GM18868 (cell line): ENCODE results near the gene CD7.
"Not testable (repeated sequence)": the region's sequence is repeated elsewhere in the genome, so short reads cannot be mapped to it uniquely, and the experiment has no call there.

Experiments
- ATAC-seq: cut with Tn5 transposase; IDR thresholded peaks from one replicate; pipeline ENCODE4 v1.9.1; 2021; ENCODE audit warnings: mild to moderate bottlenecking, moderate library complexity; ENCODE audit not compliant: unreplicated experiment

The CD7 gene

GRCh38 chr17:82317394-82318168, at the start of gene CD7:
TSS of gene CD7 (minus strand) at chr17:82317608. CDS start at chr17:82317495, 113 bp downstream.
- ATAC-seq, result no peak

DNA sequence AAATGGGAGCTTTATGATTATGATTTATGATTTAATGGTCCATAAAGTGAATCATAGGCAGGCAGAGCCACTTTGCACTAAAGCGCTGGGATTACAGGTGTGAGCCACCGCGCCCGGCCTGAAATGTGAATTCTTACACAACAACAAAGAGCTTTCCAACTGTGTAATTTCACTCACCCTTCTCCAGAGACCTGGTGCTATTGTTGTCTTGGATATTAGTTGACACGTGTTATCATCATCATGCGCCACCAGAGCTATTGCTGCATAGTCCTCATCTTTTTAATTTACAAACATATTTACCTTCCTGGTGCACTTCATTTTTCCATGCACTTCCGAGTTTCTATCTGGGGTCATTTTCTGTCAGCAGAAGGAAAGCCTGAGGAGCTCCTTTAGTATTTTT, 49.3 kb upstream of the CD7 start:
- no peak for ATAC-seq

DNA sequence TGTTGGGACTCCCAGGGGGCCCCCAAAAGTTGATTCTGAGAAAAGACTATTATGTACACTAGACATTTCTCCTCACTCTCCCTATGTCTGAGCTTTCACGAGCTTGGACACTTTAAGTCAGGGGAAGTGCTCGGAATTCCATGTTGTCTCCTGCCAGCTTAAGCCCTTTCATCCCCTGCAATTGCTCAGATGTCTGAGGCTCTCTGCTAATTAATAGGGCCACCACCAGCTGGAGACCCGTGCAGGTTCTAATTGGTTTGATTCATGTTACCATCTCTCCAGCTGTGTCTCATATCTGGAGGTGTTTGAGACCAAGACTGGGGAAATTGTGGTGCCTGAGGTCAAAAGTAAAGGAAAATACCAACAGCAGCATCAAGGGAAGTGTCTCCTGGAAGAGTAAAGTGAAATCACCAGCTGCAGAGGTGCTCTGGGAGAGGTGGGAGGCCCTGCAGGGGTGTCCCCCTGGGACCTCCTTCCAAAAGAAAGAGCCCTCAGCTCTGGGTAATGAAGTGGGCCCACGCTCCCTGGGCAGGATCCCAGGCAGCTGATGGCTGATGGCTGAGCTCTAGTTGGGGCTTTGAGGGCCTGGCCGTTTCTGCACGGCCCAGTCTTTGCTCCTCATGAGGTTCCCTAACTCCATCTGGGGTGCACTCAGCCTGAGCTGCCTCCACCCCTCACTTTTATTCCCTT, 48.3 kb upstream of the CD7 start:
- no peak for ATAC-seq

DNA sequence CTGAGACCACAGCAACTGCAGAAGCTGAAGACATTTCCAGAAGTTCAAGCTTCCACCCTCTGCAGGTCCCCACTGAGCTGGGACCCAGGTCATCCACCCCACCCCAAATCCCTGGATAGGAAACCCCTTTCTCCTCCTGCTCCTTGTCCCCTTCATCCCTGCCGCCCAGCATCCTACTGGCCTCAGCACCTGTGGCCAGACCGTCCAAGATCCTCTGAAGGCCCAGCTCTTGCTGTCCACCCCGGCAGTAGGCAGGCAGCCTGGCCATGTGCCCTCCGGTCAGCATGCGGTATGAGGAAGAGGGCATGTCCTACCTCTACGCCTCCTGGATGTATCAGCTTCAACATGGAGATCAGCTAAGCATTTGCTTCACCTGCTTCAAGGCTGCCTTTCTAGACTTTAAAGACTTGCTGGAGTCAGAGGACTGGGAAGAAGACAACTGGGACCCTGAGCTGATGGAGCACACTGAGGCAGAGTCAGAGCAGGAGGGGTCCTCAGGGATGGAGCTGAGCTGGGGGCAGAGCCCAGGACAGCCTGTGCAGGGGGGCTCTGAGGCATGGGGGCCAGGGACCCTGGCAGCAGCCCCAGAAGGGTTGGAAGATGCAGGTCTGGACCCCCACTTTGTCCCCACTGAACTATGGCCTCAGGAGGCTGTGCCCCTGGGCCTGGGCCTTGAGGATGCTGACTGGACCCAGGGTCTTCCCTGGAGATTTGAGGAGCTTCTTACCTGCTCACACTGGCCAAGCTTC, 44.7 kb upstream of the CD7 start:
- no peak for ATAC-seq

DNA sequence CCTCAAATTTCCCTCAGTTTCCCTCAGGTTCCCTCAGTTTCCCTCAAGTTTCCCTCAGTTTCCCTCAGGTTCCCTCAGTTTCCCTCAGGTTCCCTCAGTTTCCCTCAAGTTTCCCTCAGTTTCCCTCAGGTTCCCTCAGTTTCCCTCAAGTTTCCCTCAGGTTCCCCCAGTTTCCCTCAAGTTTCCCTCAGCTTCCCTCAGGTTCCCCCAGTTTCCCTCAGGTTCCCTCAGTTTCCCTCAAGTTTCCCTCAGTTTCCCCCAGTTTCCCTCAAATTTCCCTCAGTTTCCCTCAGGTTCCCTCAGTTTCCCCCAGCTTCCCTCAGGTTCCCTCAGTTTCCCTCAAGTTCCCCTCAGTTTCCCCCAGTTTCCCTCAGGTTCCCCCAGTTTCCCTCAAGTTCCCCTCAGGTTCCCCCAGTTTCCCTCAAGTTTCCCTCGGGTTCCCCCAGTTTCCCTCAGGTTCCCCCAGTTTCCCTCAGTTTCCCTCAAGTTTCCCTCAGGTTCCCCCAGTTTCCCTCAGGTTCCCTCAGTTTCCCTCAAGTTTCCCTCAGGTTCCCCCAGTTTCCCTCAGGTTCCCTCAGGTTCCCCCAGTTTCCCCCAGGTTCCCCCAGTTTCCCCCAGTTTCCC, 42.2 kb upstream of the CD7 start:
- not testable (repeated sequence) for ATAC-seq

- ATAC-seq, result no peak
Observed at GRCh38 chr17:82358465-82359350, 41.3 kb upstream of the CD7 start, which contains the start of gene TEX19. TSS of gene TEX19 (plus strand) at chr17:82359247. CDS start at chr17:82362151, 2,904 bp downstream.

GRCh38 chr17:82357394-82357793, 40.0 kb upstream of the CD7 start:
- ATAC-seq, result no peak

DNA sequence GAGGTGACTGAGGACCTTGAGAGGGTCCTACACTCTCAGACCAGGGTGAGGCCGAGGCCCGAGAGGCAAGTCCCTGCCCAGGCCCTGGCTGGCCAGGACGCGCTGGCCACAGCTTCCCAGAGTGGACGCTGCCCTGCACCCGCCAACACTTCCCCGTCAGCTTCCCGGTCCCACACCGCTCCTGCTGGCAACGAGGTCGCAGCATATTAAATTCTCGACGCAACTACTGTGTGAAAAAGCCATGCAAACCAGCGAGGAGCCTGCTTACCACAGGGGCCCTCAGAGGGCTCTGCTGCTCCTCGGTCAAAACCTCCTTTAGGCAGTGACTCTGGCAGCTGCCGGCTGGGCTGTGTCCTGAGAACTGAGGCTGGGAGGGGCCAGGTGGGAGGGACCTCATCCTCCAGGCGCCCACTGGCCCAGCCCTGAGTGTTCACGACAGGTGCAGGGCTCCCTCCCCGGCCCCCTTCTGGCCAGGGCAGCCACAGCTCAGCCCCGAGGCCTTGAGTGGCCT, 39.5 kb upstream of the CD7 start:
- ATAC-seq, result no peak

- ATAC-seq, result no peak
Observed at GRCh38 chr17:82355770-82356427, 38.5 kb upstream of the CD7 start.

GRCh38 chr17:82354804-82355308, 37.4 kb upstream of the CD7 start:
- no peak for ATAC-seq

DNA sequence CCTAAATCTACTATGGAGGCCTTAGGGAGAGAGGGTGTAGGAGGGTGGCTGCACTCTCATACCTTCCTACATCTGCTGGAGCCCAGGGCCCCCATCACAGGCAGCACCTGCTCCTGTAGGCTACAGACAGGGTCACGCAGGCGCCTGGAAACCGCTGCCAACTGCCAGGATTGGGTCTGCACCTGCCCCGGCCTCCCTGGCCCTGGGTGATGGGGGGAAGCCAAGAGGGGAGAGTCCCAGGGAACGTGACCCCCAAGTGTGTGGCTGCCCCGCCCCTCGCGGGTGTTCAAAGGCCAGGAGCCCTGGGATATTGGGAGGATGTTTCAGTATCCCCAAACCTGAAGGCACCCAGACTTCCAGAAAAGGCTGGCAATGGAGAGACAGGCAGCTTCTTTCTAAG, 36.1 kb upstream of the CD7 start:
- no peak for ATAC-seq

- no peak for ATAC-seq
Observed at GRCh38 chr17:82351713-82352488, 34.5 kb upstream of the CD7 start.

DNA sequence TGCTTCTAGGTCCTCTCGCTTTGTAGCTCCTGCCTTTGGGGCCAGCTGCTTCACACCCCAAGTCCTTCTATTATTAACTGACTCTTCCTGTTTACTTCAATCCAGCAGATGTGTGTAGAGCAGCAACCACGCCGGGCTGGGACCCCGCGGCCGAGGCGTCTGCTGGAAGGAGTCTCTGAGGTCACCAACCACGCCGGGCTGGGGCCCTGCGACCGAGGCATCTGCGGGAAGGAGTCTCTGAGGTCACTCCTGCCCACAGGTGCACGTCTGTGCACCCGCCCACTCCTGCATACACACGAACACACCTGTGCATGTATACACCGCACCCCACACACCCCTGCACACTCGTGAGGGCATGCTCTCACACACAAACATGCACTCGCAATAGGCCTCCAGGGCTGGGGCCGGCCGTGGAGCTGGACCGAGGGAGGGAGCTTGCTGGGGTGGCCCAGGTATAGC, 33.9 kb upstream of the CD7 start:
- no peak for ATAC-seq

GRCh38 chr17:82350182-82351030, 33.0 kb upstream of the CD7 start:
- ATAC-seq, result no peak

DNA sequence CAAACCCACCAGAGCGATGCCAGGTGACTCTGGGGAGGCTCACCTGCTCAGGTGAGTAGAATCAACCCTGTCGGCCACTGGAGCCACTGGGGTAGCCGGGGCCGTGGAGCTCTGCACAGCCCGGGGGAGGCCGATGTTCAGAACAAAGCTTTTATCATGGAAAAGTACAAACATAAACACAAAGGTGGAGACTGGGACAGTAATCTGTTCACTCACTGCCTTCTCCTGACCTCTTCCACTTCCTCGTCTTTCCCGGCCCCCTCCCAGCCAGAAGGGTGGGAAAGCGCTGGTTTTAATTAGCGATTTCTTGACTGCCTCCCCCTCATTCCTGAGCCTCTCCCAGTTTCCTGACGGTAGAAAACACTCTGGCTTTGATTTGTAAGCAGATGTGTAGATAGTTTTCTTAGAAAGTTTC, 31.9 kb upstream of the CD7 start:
- ATAC-seq, result no peak

DNA sequence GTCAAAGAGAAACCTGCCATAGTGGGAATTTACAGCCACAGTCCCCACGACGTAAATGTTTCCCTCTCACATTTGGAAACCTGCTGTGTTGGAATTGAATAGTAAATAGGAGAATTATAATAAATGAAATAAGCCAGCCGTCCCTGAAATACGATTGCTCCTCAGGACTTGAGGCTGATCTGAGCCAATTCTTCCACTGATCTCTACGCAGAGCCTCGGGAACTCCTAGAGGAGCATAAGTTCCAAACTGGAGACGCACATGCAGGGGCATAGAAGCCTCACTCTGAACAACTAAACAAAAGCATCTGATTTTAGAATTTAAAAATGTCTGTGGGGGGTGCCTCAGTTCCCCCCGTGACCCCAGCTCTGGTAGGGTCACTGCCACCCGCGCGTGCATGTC, 31.5 kb upstream of the CD7 start:
- no peak for ATAC-seq

- no peak for ATAC-seq
Observed at GRCh38 chr17:82348434-82348833, 31.0 kb upstream of the CD7 start.
